Measurements from ENCODE around the gene C8A. TPM values are rescaled to one million over a fixed set of nuclear protein-coding genes. Genes with fewer than 3 reads are reported as not detected.

C8A gene
- total and polyA plus RNA-seq, 2 of the 13 experiments (the other 11 are each of a cell fraction or from before 2014, with no cell fraction given) = 10.5 to 15.0 TPM

GRCh38 chr1:56963667-56964066 is 109.1 kb downstream of the C8A start:
- 90% methylated on average over 4 of the region's 4 CpGs for WGBS (ENCODE audit: low lambda C conversion rate)
- DNase-seq (ENCODE audit: low spot score) (no peak), ATAC-seq (no peak), FAIRE-seq (no peak)
- Histone ChIP-seq H4K20me1 (ENCODE audit: insufficient read depth, low read length) (no peaks in the 10 kb centered on the region), H2AFZ (ENCODE audit: low read length) (no peak overlapping the region), H3K4me1 (ENCODE audit: insufficient read depth, low read length) (peaks cover 71% of the 10 kb centered on the region), H3K36me3 (replicated peaks in 1 of 2; ENCODE audit: control insufficient read depth in 1 of 2, insufficient read depth in 2 of 2, low read length in 2 of 2) (no peaks in the 10 kb centered on the region), H3K27ac (ENCODE audit: extremely low read length, insufficient read depth, low read length) (no peak overlapping the region), H3K79me2 (ENCODE audit: insufficient read depth, low read length) (no peaks in the 10 kb centered on the region), H3K4me3 (replicated peaks in 1 of 3; ENCODE audit: insufficient read depth in 1 of 3, low read depth in 2 of 3, low read length in 3 of 3) (no peak overlapping the region), H3K9ac (ENCODE audit: insufficient read depth, low read depth, low read length) (no peak overlapping the region), H3K4me2 (ENCODE audit: low read depth, low read length) (no peak overlapping the region), H3K9me3 (ENCODE audit: low read length) (no peaks in the 10 kb centered on the region), H3K27me3 (ENCODE audit: control insufficient read depth in 1 of 2, insufficient read depth in 2 of 2, low read length in 2 of 2) (no peaks in the 10 kb centered on the region)
- ChIA-PET CTCF (ENCODE audit: low intra/inter-chr PET ratio, low total read pairs) (no interaction called here), POLR2A (interaction anchor here (1.7 to 4.3 kb wide), 3 partner anchors 41 to 52 kb away, joined by 4 to 50 read pairs (median 6); no protein-coding TSS in a partner anchor)
- in situ Hi-C loops (cut with HindIII; ENCODE audit: extremely low pct_ligation_motif_present, low pct_unique_long_range_greater_than_20kb) = no loop called here
- BruUV-seq (replicated peaks) = no TSS peak
- intact Hi-C loops (cut with micrococcal nuclease; ENCODE audit: unreplicated experiment) = loop anchor here (10.0 kb wide), 1 partner anchor 101 kb away; no protein-coding TSS in a partner anchor
- peak; percentile 65 for TF ChIP-seq CEBPG (CRISPR knock-in tag; IDR thresholded peaks at IDR 0.05)
- TF ChIP-seq CBX2 (IDR thresholded peaks at IDR 0.05; ENCODE audit: low read depth, low read length) = no peak
- no peak for TF ChIP-seq CBX2 (CRISPR knock-in tag; IDR thresholded peaks at IDR 0.05; ENCODE audit: low read depth)
- TF ChIP-seq GATAD2A (CRISPR knock-in tag; IDR thresholded peaks at IDR 0.05) = peak; percentile 46; the same call in 1 of the 2 replicates
- TF ChIP-seq CEBPB (IDR thresholded peaks at IDR 0.05; ENCODE audit: borderline replicate concordance, low read depth, low read length) = peak; percentile 89
- no peak for TF ChIP-seq NFRKB (IDR thresholded peaks at IDR 0.05)
- TF ChIP-seq HDAC1 (CRISPR knock-in tag; IDR thresholded peaks at IDR 0.05) = no peak
- TF ChIP-seq SOX13 (IDR thresholded peaks at IDR 0.05) = no peak
- peak in 1 of 2 experiments; percentile 15; a peak in 1 of 4 replicates for TF ChIP-seq SOX13 (CRISPR knock-in tag; conservative IDR thresholded peaks at IDR 0.05 in 1 of 2, IDR thresholded peaks at IDR 0.05 in 1 of 2)
- no peak for TF ChIP-seq CREM (IDR thresholded peaks at IDR 0.05)
- no peak for TF ChIP-seq CREM (CRISPR knock-in tag; IDR thresholded peaks at IDR 0.05)
- TF ChIP-seq THYN1 (CRISPR knock-in tag; IDR thresholded peaks at IDR 0.05; ENCODE audit: borderline replicate concordance, low read depth) = no peak
- TF ChIP-seq ARID5B (CRISPR knock-in tag; IDR thresholded peaks at IDR 0.05) = 0 out of 2 replicates have a peak, but pooled peaks have one; percentile 9
- no peak for TF ChIP-seq MIER3 (CRISPR knock-in tag; IDR thresholded peaks at IDR 0.05; ENCODE audit: borderline replicate concordance)
- TF ChIP-seq ONECUT2 (CRISPR knock-in tag; IDR thresholded peaks at IDR 0.05) = no peak
- TF ChIP-seq, protein P1, sequence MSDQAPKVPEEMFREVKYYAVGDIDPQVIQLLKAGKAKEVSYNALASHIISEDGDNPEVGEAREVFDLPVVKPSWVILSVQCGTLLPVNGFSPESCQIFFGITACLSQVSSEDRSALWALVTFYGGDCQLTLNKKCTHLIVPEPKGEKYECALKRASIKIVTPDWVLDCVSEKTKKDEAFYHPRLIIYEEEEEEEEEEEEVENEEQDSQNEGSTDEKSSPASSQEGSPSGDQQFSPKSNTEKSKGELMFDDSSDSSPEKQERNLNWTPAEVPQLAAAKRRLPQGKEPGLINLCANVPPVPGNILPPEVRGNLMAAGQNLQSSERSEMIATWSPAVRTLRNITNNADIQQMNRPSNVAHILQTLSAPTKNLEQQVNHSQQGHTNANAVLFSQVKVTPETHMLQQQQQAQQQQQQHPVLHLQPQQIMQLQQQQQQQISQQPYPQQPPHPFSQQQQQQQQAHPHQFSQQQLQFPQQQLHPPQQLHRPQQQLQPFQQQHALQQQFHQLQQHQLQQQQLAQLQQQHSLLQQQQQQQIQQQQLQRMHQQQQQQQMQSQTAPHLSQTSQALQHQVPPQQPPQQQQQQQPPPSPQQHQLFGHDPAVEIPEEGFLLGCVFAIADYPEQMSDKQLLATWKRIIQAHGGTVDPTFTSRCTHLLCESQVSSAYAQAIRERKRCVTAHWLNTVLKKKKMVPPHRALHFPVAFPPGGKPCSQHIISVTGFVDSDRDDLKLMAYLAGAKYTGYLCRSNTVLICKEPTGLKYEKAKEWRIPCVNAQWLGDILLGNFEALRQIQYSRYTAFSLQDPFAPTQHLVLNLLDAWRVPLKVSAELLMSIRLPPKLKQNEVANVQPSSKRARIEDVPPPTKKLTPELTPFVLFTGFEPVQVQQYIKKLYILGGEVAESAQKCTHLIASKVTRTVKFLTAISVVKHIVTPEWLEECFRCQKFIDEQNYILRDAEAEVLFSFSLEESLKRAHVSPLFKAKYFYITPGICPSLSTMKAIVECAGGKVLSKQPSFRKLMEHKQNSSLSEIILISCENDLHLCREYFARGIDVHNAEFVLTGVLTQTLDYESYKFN (CRISPR knock-in tag; conservative IDR thresholded peaks at IDR 0.05) = no peak
- no peak for TF ChIP-seq LCORL (IDR thresholded peaks at IDR 0.05)
- TF ChIP-seq LCORL (CRISPR knock-in tag; IDR thresholded peaks at IDR 0.05) = no peak
- no peak for TF ChIP-seq FOXP1 (IDR thresholded peaks at IDR 0.05)
- TF ChIP-seq FOXP1 (CRISPR knock-in tag; IDR thresholded peaks at IDR 0.05) = peak; percentile 19; the same call in 1 of the 2 replicates
- TF ChIP-seq ATF4 (CRISPR knock-in tag; IDR thresholded peaks at IDR 0.05) = peak in 1 of 2 experiments; percentile 93; a peak in 2 of 4 replicates

Measured in HepG2 (cell line).